K562 (cell line): ENCODE results near the gene BHLHE40. TPM values are rescaled to one million over a fixed set of nuclear protein-coding genes. Genes with fewer than 3 reads are reported as not detected.
A peak's percentile ranks its signal among the peaks of the same experiment; 100 is the strongest.

Experiments
- CREB3L1 ChIP-seq: fragments of 450-650 bp; IDR thresholded peaks from 2 replicates; pipeline ENCODE4 v1.6.1; 2014; ENCODE audit warnings: low read depth, mild to moderate bottlenecking, moderate library complexity, borderline replicate concordance
- EGR1 ChIP-seq: fragments of 450-650 bp; conservative IDR thresholded peaks from 2 replicates; pipeline ENCODE4 v1.6.1; 2017; ENCODE audit warnings: mild to moderate bottlenecking
- ELF2 ChIP-seq: fragments of 250-450 bp; sonication (Bioruptor Pico); IDR thresholded peaks from 2 replicates; pipeline ENCODE4 v1.5.0; 2021; ENCODE audit warnings: mild to moderate bottlenecking
- IRF9 ChIP-seq: fragments of 450-650 bp; IDR thresholded peaks from 2 replicates; pipeline ENCODE4 v1.6.1; 2016; ENCODE audit warnings: missing biosample characterization, missing genetic modification characterization
- KLF13 ChIP-seq: fragments of 450-650 bp; IDR thresholded peaks from 2 replicates; pipeline ENCODE4 v1.6.1; 2016; ENCODE audit warnings: missing genetic modification characterization, low read depth, mild to moderate bottlenecking, missing compliant biosample characterization, moderate library complexity, borderline replicate concordance
- POLR2A ChIP-seq: fragments of 450-650 bp; conservative IDR thresholded peaks from 2 replicates; pipeline ENCODE4 v1.6.1; 2016
- PTTG1 ChIP-seq: fragments of 450-650 bp; IDR thresholded peaks from 2 replicates; pipeline ENCODE4 v1.6.1; 2016; ENCODE audit warnings: low read depth, mild to moderate bottlenecking, missing genetic modification characterization, missing compliant biosample characterization
- RUNX1 ChIP-seq: sonication (generic); IDR thresholded peaks from 2 replicates; pipeline ENCODE4 v1.6.1; 2016; ENCODE audit warnings: antibody characterized with exemption, low read depth
- SIN3A ChIP-seq, 2 experiments: fragments of 150-350 bp in 1 of 2; IDR thresholded peaks; 2 replicates each; pipeline ENCODE4 v1.6.1; 2011 to 2016; ENCODE audit warnings: borderline replicate concordance in 2 of 2, low read depth in 2 of 2, low read length in 2 of 2, mild to moderate bottlenecking in 2 of 2, moderate library complexity in 2 of 2; ENCODE audit not compliant: control insufficient read depth in 1 of 2
- TAF1 ChIP-seq: IDR thresholded peaks from 2 replicates; pipeline ENCODE4 v1.6.1; 2011; ENCODE audit warnings: mild to moderate bottlenecking, low read length, moderate library complexity; ENCODE audit not compliant: insufficient read depth, control insufficient read depth, severe bottlenecking; ENCODE audit errors: extremely low read depth
- TARDBP ChIP-seq: fragments of 450-650 bp; IDR thresholded peaks from 2 replicates; pipeline ENCODE4 v1.6.1; 2016
- TEAD1 ChIP-seq, 2 experiments: fragments of 450-650 bp in 1 of 2; sonication (generic) in 1 of 2; formaldehyde crosslinking; IDR thresholded peaks; 2 replicates each; pipeline versions ENCODE4 v1.4.0 to v1.8.0; 2020 to 2022; ENCODE audit warnings: mild to moderate bottlenecking in 2 of 2, missing genetic modification reagents in 1 of 2
- THRB ChIP-seq: fragments of 450-650 bp; formaldehyde crosslinking; conservative IDR thresholded peaks from 2 replicates; pipeline ENCODE4 v1.4.0; 2022; ENCODE audit warnings: mild to moderate bottlenecking, missing genetic modification characterization
- TSC22D4 ChIP-seq: fragments of 450-650 bp; IDR thresholded peaks from 2 replicates; pipeline ENCODE4 v1.6.1; 2016; ENCODE audit warnings: missing genetic modification characterization, missing biosample characterization, control low read depth
- ZKSCAN8 ChIP-seq: fragments of 200-800 bp; sonication (Bioruptor generic); IDR thresholded peaks from 2 replicates; pipeline ENCODE4 v1.6.1; 2016; ENCODE audit warnings: missing genetic modification characterization, missing compliant biosample characterization
- ZNF24 ChIP-seq: fragments of 450-650 bp; IDR thresholded peaks from 2 replicates; pipeline ENCODE4 v1.6.1; 2016
- ZNF431 ChIP-seq: sonication (generic); formaldehyde crosslinking; IDR thresholded peaks from 2 replicates; pipeline ENCODE4 v1.8.0; 2022; ENCODE audit warnings: mild to moderate bottlenecking, missing genetic modification reagents
- ZNF449 ChIP-seq: fragments of 250-450 bp; sonication (Bioruptor Pico); IDR thresholded peaks from 2 replicates; pipeline ENCODE4 v1.8.0; 2022; ENCODE audit warnings: moderate library complexity, mild to moderate bottlenecking, inconsistent platforms
- polyA plus RNA-seq, 8 experiments: library from polyadenylated mRNA; depleted of rRNA in 4 of 8; stranded (reverse) in 5 of 8; unstranded in 3 of 8; fragments of >200 nt; fragmentation: Nextera tagmentation in 2 of 8; fragmentation: Illumina TruSeq in 1 of 8; extraction: Ambion mirVana in 2 of 8; extraction: Trizol in 1 of 8; gene quantifications; 2 replicates each; pipeline versions ENCODE4 v1.2.1 to v1.2.3, GENCODE V29; 2011 to 2014; ENCODE audit warnings: inconsistent platforms in 1 of 8, missing spikeins in 1 of 8
- total RNA-seq, 7 experiments: library from RNA; depleted of rRNA in 6 of 7; stranded (reverse); fragments of >200 nt in 6 of 7; fragmentation: Illumina TruSeq in 2 of 7; extraction: Trizol in 2 of 7; gene quantifications; 2 replicates each; pipeline versions ENCODE4 v1.2.1 to v1.2.3, GENCODE V29; 2011 to 2021; ENCODE audit warnings: low replicate concordance in 1 of 7
- TF ChIP-seq, protein P1 (sequence below), 2 experiments: fragments of 250-450 bp in 1 of 2; fragments of 450-650 bp in 1 of 2; sonication (Bioruptor Pico) in 1 of 2; IDR thresholded peaks; 2 replicates each; pipeline versions ENCODE4 v1.6.1 to v1.8.0; 2016 to 2021; ENCODE audit warnings: mild to moderate bottlenecking in 2 of 2, moderate library complexity in 2 of 2, missing compliant biosample characterization in 1 of 2, missing genetic modification characterization in 1 of 2
- TF ChIP-seq, protein P2 (sequence below): fragments of 250-450 bp; sonication (Bioruptor Pico); IDR thresholded peaks from 2 replicates; pipeline ENCODE4 v1.4.0; 2020

The BHLHE40 gene
- total and polyA plus RNA-seq, 9 of the 15 experiments (the other 6 are each of a cell fraction or from before 2014, with no cell fraction given): 12.0 to 83.9 (median 31.4) TPM

DNA sequence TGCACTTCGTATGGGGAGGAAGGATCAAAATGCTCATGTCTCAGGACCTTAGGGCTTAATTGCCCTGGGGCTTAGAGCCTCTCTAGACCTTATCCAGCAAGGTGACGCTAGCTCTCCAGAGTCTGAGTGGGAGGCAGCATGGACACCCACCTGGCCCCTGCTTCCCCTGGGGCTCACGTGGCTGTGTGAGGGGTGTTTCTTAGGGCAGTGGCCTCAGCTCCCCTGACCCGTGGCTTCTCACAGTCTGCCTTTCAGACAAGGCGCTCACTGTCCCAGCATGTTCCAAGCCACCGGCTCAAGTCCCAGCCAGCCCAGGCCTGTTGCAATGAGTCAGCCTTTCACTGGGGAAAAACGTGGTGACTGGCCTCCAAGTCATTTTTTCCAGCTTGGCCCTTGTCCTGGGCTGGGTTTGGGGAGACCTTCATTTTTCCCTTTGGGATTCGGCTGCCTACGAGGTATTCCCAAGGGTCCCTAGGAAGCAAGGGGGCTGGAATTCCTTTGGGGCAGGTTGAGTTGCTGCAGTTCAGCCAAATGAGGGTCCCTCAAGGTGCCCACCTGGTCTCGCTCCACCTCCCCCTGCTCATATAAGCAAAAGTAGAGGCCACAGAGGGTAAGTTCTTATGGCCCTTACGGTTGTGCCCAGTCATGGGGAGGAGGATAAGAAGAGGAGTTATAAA is 15.7 kb downstream of the BHLHE40 start (continued):
- no peak for TF ChIP-seq TSC22D4
- TF ChIP-seq, protein P1, sequence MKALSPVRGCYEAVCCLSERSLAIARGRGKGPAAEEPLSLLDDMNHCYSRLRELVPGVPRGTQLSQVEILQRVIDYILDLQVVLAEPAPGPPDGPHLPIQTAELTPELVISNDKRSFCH (CRISPR knock-in tag; IDR thresholded peaks at IDR 0.05): no peak
- TF ChIP-seq, protein P1 (tag; IDR thresholded peaks at IDR 0.05): peak; percentile 82
- 0 out of 2 replicates have a peak, but pooled peaks have one; percentile 43 for TF ChIP-seq TARDBP
- TF ChIP-seq ELF2 (CRISPR knock-in tag): no peak; the same call in 1 of the 2 replicates
- peak in 1 of 2 experiments; percentile 73; a peak in 2 of 4 replicates for TF ChIP-seq TEAD1 (CRISPR knock-in tag; IDR thresholded peaks at IDR 0.05)
- TF ChIP-seq CREB3L1: peak; percentile 68
- peak; percentile 62 for TF ChIP-seq TAF1
- no peak for TF ChIP-seq SIN3A (IDR thresholded peaks at IDR 0.05; ENCODE audit: borderline replicate concordance in 2 of 2, control insufficient read depth in 1 of 2, low read depth in 2 of 2, low read length in 2 of 2)
- TF ChIP-seq, protein P2, sequence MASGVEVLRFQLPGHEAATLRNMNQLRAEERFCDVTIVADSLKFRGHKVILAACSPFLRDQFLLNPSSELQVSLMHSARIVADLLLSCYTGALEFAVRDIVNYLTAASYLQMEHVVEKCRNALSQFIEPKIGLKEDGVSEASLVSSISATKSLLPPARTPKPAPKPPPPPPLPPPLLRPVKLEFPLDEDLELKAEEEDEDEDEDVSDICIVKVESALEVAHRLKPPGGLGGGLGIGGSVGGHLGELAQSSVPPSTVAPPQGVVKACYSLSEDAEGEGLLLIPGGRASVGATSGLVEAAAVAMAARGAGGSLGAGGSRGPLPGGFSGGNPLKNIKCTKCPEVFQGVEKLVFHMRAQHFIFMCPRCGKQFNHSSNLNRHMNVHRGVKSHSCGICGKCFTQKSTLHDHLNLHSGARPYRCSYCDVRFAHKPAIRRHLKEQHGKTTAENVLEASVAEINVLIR (CRISPR knock-in tag): peak; percentile 8
- TF ChIP-seq THRB (CRISPR knock-in tag): no peak; the same call in 1 of the 2 replicates
- TF ChIP-seq RUNX1: 0 out of 2 replicates have a peak, but pooled peaks have one; percentile 19
- TF ChIP-seq POLR2A: peak; percentile 82
- 0 out of 2 replicates have a peak, but pooled peaks have one; percentile 18 for TF ChIP-seq ZNF24
- TF ChIP-seq IRF9 (tag): peak; percentile 60; the same call in 1 of the 2 replicates
- TF ChIP-seq ZNF431 (CRISPR knock-in tag): 0 out of 2 replicates have a peak, but pooled peaks have one; percentile 32
- 0 out of 2 replicates have a peak, but pooled peaks have one; percentile 32 for TF ChIP-seq PTTG1 (tag)
- peak; percentile 75 for TF ChIP-seq ZNF449 (CRISPR knock-in tag)
- peak; percentile 88; the same call in 1 of the 2 replicates for TF ChIP-seq KLF13 (tag)
- peak; percentile 63 for TF ChIP-seq ZKSCAN8 (CRISPR knock-in tag)
- peak; percentile 94 for TF ChIP-seq EGR1
